Measurements from ENCODE around the gene CCND1.

DNA sequence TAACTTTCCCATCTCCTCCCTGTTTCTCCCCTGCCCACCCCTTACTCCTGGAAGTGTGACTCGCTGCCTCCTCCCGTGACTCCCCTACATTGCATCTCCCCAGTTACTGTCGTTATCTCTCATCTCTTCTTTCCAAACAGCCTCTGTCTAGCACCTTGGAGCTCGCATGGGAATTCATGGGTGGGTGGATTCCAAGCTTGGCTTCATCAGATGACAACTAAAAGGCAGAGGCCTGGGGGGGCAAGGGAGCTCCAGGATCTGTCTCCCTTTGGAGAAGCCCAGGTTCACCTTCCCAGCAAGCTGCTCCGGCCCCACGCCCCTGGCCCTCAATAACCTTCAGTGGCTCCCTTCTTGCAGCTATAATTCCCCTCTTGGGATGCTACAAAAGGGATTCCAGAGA, 6.9 kb upstream of the CCND1 start:
- TF ChIP-seq YY1 (IDR thresholded peaks at IDR 0.05; ENCODE audit: low read depth) (no peak), FOXM1 (IDR thresholded peaks at IDR 0.05; ENCODE audit: borderline replicate concordance, low read depth) (no peak), RAD21 (IDR thresholded peaks at IDR 0.05; ENCODE audit: low read depth) (no peak), CEBPB (IDR thresholded peaks at IDR 0.05) (no peak)

Data from Ishikawa (cell line).